Kidney epithelial cell (primary cell): ENCODE results near the gene MAGI1. TPM values are rescaled to one million over a fixed set of nuclear protein-coding genes. Genes with fewer than 3 reads are reported as not detected.

ENCODE experiments used
- DNase-seq: peaks from one replicate; pipeline ENCODE4 v3.0.0-alpha.2; 2010; ENCODE audit warnings: low read depth
- H3K27me3 ChIP-seq: 2 replicates; pipeline ENCODE4 v1.6.0; 2011; ENCODE audit warnings: low read length; ENCODE audit not compliant: control insufficient read depth, insufficient read depth
- H3K36me3 ChIP-seq: 2 replicates; pipeline ENCODE4 v1.5.1; 2011; ENCODE audit warnings: low read length; ENCODE audit not compliant: control insufficient read depth, insufficient read depth
- H3K4me3 ChIP-seq: 2 replicates; pipeline ENCODE4 v1.5.1; 2011; ENCODE audit warnings: low read depth, mild to moderate bottlenecking, control low read depth, low read length
- total RNA-seq: library from RNA; depleted of rRNA; stranded (reverse); fragments of >200 nt; gene quantifications from 2 replicates; pipeline ENCODE4 v1.2.3, GENCODE V29; 2015
- TF ChIP-seq, protein P1 (sequence below): IDR thresholded peaks from 2 replicates; pipeline ENCODE4 v1.5.1; 2011; ENCODE audit warnings: mild to moderate bottlenecking, moderate library complexity, low read length, control low read depth, inconsistent platforms; ENCODE audit not compliant: insufficient read depth, poor library complexity, severe bottlenecking

The MAGI1 gene
- total RNA-seq, 1 donor from 2014 or later, result 15.8 TPM

DNA sequence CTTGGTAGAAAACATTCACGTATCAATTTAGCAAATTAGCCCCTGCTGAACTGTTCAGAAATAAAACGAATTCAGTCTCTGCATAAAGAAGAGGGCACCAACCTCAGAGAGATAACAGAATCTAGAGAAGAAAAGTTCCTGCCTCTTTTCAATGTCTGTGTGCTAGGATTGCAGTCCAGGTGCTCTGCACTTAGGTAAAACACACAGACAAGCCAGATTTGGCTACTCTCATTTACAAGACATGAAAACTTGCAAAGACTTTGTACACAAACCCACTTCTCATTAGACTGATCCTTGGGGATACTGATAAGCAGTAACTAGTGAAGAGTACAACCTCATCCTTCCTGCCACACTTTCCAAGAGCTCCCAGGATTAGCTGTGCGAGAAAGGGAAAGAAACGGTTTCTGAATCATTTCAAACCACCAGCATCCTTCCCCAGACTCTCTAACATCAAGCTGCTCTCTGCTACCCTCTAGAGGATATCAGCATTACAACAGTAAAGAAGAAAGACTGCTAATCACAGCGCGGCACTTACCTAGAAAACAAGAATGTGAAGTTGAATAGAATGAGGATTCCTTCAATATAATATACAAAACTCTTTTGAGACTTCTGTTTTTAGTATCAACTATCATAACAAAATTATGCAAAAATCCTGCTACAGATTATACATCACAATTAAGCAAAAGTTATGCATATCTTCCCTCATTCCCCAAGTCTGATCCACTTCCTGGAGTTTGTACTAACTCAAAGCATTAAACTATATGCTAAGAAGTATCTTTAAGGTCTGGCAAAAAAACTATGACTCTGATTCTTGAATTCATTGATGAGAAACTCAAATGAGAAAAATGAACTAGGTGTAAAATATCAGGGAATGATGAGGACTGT is 306.4 kb downstream of the MAGI1 start:
- Histone ChIP-seq H3K4me3 (no peak overlapping the region), H3K36me3 (no peaks in the 10 kb centered on the region), H3K27me3 (no peaks in the 10 kb centered on the region)
- peak; percentile 10 for DNase-seq
- TF ChIP-seq, protein P1, sequence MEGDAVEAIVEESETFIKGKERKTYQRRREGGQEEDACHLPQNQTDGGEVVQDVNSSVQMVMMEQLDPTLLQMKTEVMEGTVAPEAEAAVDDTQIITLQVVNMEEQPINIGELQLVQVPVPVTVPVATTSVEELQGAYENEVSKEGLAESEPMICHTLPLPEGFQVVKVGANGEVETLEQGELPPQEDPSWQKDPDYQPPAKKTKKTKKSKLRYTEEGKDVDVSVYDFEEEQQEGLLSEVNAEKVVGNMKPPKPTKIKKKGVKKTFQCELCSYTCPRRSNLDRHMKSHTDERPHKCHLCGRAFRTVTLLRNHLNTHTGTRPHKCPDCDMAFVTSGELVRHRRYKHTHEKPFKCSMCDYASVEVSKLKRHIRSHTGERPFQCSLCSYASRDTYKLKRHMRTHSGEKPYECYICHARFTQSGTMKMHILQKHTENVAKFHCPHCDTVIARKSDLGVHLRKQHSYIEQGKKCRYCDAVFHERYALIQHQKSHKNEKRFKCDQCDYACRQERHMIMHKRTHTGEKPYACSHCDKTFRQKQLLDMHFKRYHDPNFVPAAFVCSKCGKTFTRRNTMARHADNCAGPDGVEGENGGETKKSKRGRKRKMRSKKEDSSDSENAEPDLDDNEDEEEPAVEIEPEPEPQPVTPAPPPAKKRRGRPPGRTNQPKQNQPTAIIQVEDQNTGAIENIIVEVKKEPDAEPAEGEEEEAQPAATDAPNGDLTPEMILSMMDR, result peak; percentile 77

DNA sequence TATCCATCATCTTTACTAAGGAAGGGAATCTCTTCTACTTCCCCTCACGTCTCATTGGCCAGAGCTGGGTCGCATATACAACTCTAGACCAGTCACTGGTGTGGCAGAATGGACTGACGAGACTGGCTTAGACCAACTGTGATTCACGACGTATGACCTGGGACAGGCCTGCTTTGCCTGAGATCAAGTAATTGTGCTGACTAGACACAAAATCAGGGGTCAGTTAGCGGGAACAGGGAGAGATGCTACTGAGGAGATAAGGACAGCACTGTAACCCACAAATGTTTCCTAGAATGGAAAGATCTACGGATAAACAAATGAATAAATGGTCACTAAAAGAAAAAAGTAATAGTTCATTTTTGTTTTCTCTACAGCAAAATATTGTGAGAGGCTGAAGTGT is 308.3 kb downstream of the MAGI1 start:
- DNase-seq, result no peak
- TF ChIP-seq, protein P1, result no peak
- H3K27me3 ChIP-seq, result no peaks in the 10 kb centered on the region

DNA sequence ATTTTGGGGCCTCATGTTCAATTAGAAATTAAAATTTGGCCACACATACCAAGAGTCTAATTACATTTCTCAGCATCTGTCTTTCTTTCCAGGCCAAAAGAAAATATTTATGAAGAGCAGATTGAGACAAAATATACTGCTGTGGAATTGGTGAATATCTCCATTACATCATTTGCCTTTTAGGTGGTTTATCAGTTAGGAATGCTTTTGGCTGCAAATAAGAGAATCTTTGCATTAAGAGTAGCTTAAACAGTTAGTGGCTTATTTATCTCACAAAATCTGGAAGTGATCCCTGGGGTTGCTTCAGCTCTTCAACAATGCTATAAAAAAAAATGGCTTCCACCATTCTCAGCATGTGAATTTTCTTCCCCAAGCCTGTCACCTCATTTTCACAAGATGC is 308.7 kb downstream of the MAGI1 start:
- no peak for DNase-seq
- no peak overlapping the region for H3K4me3 ChIP-seq
- TF ChIP-seq, protein P1, result no peak
- no peaks in the 10 kb centered on the region for H3K36me3 ChIP-seq
- H3K27me3 ChIP-seq, result no peaks in the 10 kb centered on the region

More for the DNA sequence above, 308.3 kb downstream of the MAGI1 start:
- Histone ChIP-seq H3K36me3 (no peaks in the 10 kb centered on the region), H3K4me3 (no peak overlapping the region)

DNA sequence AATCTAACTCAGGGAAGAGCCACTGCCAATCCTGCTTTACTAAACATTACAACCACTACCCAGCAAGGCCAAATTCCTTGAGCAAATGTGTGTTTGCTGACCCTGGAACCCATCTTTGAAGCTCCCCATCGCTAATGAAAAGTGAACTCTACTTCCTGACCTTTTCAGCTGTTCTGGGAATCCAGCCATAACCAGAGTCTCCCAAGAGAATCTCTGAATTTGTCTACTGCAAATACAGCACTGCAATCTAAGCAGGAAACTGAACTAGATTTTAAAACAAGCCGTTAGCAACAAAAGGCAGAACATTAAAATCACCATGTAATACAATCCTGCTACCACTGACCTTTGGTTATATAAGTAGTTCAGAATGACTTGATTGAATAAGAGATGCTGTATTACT is 309.2 kb downstream of the MAGI1 start:
- TF ChIP-seq, protein P1, result no peak
- no peak overlapping the region for H3K4me3 ChIP-seq
- no peaks in the 10 kb centered on the region for H3K36me3 ChIP-seq
- H3K27me3 ChIP-seq, result no peaks in the 10 kb centered on the region
- no peak for DNase-seq

DNA sequence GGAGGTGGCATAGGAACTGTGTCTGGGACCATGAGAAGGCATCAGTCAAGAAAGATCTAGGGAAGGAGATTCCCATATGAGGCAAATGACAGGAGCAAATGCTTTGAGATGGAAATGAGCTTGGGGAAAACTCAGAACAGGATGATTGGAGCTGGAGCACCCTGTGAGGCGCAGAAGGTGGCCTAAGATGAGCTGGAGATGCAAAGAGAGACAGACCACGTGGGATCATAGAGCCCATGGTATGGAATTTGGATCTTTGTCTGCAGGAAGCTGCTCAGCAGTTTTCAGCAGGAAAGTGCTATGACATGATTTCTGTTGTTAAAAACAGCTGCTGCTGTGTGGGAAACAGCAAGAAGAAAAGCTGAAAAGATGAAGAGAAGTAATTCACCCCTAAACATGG is 310.6 kb downstream of the MAGI1 start:
- TF ChIP-seq, protein P1, result no peak
- DNase-seq, result no peak
- no peaks in the 10 kb centered on the region for H3K36me3 ChIP-seq
- H3K4me3 ChIP-seq, result no peak overlapping the region
- H3K27me3 ChIP-seq, result no peaks in the 10 kb centered on the region
